DND-41 (cell line): ENCODE results near the gene TRIM54.

ENCODE experiments used
- ATAC-seq: fragments of 200-7000 bp; cut with Tn5 transposase; 3 replicates; pipeline ENCODE4 v1.9.1; 2021; ENCODE audit warnings: low read depth; ENCODE audit not compliant: insufficient read depth
- DNase-seq: peaks from one replicate; pipeline ENCODE4 v3.0.0-alpha.2; 2020
- H2AFZ ChIP-seq: 2 replicates; pipeline ENCODE4 v1.6.0; 2012; ENCODE audit warnings: low read depth, low read length
- H3K27ac ChIP-seq: 2 replicates; pipeline ENCODE4 v1.5.1; 2012; ENCODE audit warnings: low read length, inconsistent platforms
- H3K27me3 ChIP-seq: fragments of 200-600 bp; sonication (generic); 2 replicates; pipeline ENCODE4 v1.6.0; 2012; ENCODE audit warnings: low read length, mild to moderate bottlenecking, inconsistent platforms; ENCODE audit not compliant: insufficient read depth, poor library complexity
- H3K36me3 ChIP-seq: 2 replicates; pipeline ENCODE4 v1.5.1; 2012; ENCODE audit warnings: low read length, inconsistent platforms; ENCODE audit not compliant: insufficient read depth
- H3K4me1 ChIP-seq: 2 replicates; pipeline ENCODE4 v1.5.1; 2012; ENCODE audit warnings: mild to moderate bottlenecking, low read length; ENCODE audit not compliant: insufficient read depth
- H3K4me2 ChIP-seq: 2 replicates; pipeline ENCODE4 v1.6.0; 2012; ENCODE audit warnings: mild to moderate bottlenecking, moderate library complexity, low read length, inconsistent platforms; ENCODE audit not compliant: insufficient read depth
- H3K4me3 ChIP-seq, 2 experiments: fragments of 200-600 bp in 1 of 2; shearing (Covaris generic) in 1 of 2; 2 replicates each; pipeline ENCODE4 v1.5.1; 2012 to 2016; ENCODE audit warnings: inconsistent platforms in 2 of 2, low read length in 2 of 2, mild to moderate bottlenecking in 2 of 2, low read depth in 1 of 2, moderate library complexity in 1 of 2
- H3K79me2 ChIP-seq: 2 replicates; pipeline ENCODE4 v1.6.0; 2012; ENCODE audit warnings: low read length, inconsistent platforms; ENCODE audit not compliant: insufficient read depth
- H3K9ac ChIP-seq: 2 replicates; pipeline ENCODE4 v1.6.0; 2012; ENCODE audit warnings: low read depth, mild to moderate bottlenecking, inconsistent platforms, low read length, moderate library complexity
- H3K9me3 ChIP-seq: 2 replicates; pipeline ENCODE4 v1.5.1; 2012; ENCODE audit warnings: low read length, moderate library complexity, mild to moderate bottlenecking, inconsistent platforms; ENCODE audit not compliant: insufficient read depth, severe bottlenecking
- H4K20me1 ChIP-seq: 2 replicates; pipeline ENCODE4 v1.6.0; 2012; ENCODE audit warnings: low read length; ENCODE audit not compliant: insufficient read depth
- EZH2 ChIP-seq: IDR thresholded peaks from 3 replicates; pipeline ENCODE4 v1.6.1; 2012; ENCODE audit warnings: borderline replicate concordance, low read depth, mild to moderate bottlenecking, moderate library complexity, low read length, inconsistent platforms; ENCODE audit not compliant: severe bottlenecking
- TF ChIP-seq, protein P1 (sequence below): IDR thresholded peaks from 2 replicates; pipeline ENCODE4 v1.5.1; 2012; ENCODE audit warnings: borderline replicate concordance, low read length, moderate library complexity, mild to moderate bottlenecking; ENCODE audit not compliant: poor library complexity, severe bottlenecking; ENCODE audit errors: extremely low read depth

TRIM54 gene

DNA sequence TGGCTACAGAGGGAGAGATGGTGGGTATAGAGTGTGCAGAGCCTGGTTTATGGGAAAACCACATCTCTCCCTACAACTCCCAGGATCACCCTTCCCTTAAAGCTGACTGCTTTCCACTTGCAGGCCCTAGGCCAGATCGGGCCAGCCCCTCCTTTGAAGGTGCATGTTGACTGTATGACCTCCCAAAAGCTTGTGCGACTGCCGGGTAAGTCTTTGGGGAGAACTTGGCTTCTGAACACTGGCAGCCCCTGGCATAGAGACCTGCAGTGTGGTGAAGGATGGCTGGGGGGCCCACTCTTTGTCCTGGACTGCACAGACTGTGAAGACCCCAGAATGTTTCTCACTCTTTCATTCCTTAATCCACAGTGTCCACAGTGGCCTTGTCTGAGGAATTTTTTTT, 45.6 kb upstream of the TRIM54 start:
- no peak for ATAC-seq
- TF ChIP-seq EZH2 = no peak
- TF ChIP-seq, protein P1, sequence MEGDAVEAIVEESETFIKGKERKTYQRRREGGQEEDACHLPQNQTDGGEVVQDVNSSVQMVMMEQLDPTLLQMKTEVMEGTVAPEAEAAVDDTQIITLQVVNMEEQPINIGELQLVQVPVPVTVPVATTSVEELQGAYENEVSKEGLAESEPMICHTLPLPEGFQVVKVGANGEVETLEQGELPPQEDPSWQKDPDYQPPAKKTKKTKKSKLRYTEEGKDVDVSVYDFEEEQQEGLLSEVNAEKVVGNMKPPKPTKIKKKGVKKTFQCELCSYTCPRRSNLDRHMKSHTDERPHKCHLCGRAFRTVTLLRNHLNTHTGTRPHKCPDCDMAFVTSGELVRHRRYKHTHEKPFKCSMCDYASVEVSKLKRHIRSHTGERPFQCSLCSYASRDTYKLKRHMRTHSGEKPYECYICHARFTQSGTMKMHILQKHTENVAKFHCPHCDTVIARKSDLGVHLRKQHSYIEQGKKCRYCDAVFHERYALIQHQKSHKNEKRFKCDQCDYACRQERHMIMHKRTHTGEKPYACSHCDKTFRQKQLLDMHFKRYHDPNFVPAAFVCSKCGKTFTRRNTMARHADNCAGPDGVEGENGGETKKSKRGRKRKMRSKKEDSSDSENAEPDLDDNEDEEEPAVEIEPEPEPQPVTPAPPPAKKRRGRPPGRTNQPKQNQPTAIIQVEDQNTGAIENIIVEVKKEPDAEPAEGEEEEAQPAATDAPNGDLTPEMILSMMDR = no peak
- peaks cover 100% of the 10 kb centered on the region for H3K36me3 ChIP-seq

DNA sequence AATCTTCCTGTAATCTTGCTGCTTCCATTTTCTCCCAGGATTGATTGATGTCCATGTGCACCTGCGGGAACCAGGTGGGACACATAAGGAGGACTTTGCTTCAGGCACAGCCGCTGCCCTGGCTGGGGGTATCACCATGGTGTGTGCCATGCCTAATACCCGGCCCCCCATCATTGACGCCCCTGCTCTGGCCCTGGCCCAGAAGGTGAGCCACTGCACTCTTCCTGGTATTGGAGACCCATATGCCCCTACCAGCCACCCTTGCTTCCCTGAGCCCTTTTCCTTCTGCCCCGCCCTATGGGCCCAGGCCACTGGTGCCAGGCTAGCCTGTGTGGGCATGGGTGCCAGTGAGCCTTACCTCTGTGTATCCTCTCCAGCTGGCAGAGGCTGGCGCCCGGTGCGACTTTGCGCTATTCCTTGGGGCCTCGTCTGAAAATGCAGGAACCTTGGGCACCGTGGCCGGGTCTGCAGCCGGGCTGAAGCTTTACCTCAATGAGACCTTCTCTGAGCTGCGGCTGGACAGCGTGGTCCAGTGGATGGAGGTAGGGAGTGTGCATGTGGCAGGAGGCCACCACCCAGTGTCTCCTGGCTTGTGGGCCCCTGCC, 44.8 kb upstream of the TRIM54 start:
- TF ChIP-seq, protein P1 = no peak
- no peak for TF ChIP-seq EZH2
- Histone ChIP-seq H3K27me3 (no peaks in the 10 kb centered on the region), H3K9ac (no peak overlapping the region), H3K4me2 (no peak overlapping the region), H4K20me1 (peaks cover 35% of the 10 kb centered on the region; the same call in 1 of the 2 replicates), H3K36me3 (peaks cover 100% of the 10 kb centered on the region), H3K9me3 (no peaks in the 10 kb centered on the region), H3K4me3 (no peak overlapping the region), H2AFZ (no peak overlapping the region), H3K27ac (no peak overlapping the region), H3K4me1 (no peaks in the 10 kb centered on the region), H3K79me2 (no peaks in the 10 kb centered on the region)
- DNase-seq (no peak), ATAC-seq (no peak)

More for the DNA sequence above, 45.6 kb upstream of the TRIM54 start:
- Histone ChIP-seq H3K4me3 (no peak overlapping the region), H3K9ac (no peak overlapping the region), H3K27ac (no peak overlapping the region), H2AFZ (no peak overlapping the region), H3K4me2 (no peak overlapping the region), H3K9me3 (no peaks in the 10 kb centered on the region), H3K27me3 (no peaks in the 10 kb centered on the region), H4K20me1 (peaks cover 33% of the 10 kb centered on the region; the same call in 1 of the 2 replicates), H3K4me1 (no peaks in the 10 kb centered on the region), H3K79me2 (no peaks in the 10 kb centered on the region)
- no peak for DNase-seq

DNA sequence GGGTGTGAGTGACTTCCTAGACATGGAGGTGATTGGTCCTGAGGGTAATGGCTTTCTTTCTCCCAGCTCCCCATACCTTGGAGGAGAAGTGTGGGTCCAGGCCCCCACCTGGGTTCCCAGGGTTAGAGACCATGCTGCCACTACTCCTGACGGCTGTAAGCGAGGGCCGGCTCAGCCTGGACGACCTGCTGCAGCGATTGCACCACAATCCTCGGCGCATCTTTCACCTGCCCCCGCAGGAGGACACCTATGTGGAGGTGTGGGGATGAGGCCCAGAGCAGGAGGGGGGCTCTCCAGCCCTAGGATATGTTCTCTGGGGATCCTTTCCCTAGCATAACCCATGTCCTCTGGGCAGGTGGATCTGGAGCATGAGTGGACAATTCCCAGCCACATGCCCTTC, 43.3 kb upstream of the TRIM54 start:
- peaks cover 100% of the 10 kb centered on the region for H3K36me3 ChIP-seq

More for the DNA sequence above, 43.3 kb upstream of the TRIM54 start:
- Histone ChIP-seq H2AFZ (no peak overlapping the region), H3K9me3 (no peaks in the 10 kb centered on the region), H3K27ac (no peak overlapping the region), H3K9ac (no peak overlapping the region), H3K27me3 (no peaks in the 10 kb centered on the region), H3K4me2 (no peak overlapping the region), H3K79me2 (no peaks in the 10 kb centered on the region), H3K4me3 (no peak overlapping the region), H4K20me1 (peaks cover 35% of the 10 kb centered on the region; the same call in 1 of the 2 replicates), H3K4me1 (no peaks in the 10 kb centered on the region)
- ATAC-seq (no peak), DNase-seq (no peak)
- TF ChIP-seq, protein P1 = no peak
- no peak for TF ChIP-seq EZH2
